ENCODE results near the gene MAEL.

MAEL gene

GRCh38 chr1:167064621-167065020 is 75.5 kb downstream of the MAEL start:
- no peak for TF ChIP-seq CTCF (IDR thresholded peaks at IDR 0.05)
- no peak for TF ChIP-seq ZFX (IDR thresholded peaks at IDR 0.05; ENCODE audit: borderline replicate concordance)
- H3K27ac ChIP-seq, result no peak overlapping the region

DNA sequence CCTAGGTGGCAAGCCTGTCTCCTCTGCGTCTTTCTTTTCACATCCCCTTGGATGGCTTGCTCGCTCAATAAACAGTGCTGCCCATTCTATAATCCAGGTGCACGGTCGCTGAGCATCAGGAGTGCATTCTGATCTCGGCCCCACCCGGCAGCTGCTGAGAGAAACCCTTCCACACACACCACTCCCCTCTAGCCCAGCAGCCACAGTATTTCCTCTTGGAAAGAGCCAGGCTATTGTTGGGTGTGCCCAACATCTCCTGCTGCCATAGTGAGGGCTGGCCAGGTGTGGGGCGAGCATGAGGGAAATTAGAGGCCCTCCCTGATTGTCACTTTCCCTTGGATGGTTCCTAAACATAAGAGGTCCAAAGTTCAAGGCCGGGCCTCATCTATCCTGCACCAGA is 76.4 kb downstream of the MAEL start:
- no peak overlapping the region for H3K27ac ChIP-seq
- TF ChIP-seq ZFX (IDR thresholded peaks at IDR 0.05; ENCODE audit: borderline replicate concordance), result no peak

DNA sequence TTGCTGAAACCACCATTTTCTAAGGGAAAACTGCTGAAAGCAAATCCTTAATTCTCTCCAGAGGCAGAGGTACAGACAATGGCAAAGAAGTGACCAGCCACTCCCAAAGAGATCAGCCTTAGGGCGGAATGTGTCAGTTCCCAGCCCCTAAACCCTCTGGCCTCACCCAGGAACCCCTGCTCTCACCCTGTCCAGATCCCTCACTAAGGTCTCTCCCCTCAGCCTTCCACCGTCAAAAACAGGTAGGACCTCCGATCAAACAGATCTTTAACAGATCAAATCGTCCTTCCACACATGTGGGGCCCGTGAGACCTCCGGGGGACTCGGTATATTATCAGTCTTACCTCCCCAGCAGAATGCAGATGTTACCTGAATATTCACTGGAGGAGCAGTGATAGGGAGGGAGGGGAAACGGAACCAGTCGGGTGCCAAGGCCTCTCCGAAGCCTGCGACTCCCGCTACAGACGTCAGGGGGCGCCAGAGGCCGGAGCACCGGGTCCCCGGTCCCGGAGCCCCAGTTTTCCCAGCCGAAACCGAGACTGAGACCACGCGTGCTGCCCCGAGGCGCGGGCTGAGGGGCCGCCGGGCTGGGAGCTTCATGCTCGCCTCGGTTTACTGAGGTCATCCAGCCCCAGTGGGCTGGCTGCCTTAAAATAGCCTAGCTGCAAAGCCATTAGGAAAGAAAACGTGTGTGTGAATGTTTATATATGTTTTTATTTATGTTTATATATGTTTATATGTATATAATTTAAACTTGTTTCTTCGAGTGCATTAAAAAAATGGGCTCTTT is 77.4 kb downstream of the MAEL start:
- no peak overlapping the region for H3K27ac ChIP-seq
- TF ChIP-seq CTCF (IDR thresholded peaks at IDR 0.05), result peak; percentile 99
- TF ChIP-seq ZFX (IDR thresholded peaks at IDR 0.05; ENCODE audit: borderline replicate concordance), result no peak

DNA sequence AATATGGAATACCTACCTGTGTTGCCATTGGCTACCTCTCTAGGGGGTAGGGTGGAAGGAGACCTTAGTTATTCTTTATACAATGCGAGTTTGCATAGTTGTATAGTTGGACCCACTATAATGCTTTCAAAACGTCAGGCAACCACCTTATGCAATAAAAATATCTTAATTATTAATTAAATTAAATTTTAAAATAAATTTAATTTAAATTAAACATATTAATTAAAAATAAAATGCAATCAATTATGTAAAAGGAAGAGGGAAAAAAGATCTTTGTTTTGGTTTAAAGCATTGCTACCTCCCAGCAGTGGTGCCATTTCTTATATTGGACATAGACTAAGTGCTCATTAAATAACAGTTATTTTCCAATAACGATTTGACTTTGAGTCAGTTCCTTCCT is 78.8 kb downstream of the MAEL start:
- TF ChIP-seq CTCF (IDR thresholded peaks at IDR 0.05) (no peak), ZFX (IDR thresholded peaks at IDR 0.05; ENCODE audit: borderline replicate concordance) (no peak)
- no peak overlapping the region for H3K27ac ChIP-seq

GRCh38 chr1:167068761-167069160 is 79.7 kb downstream of the MAEL start:
- no peak overlapping the region for H3K27ac ChIP-seq
- no peak for TF ChIP-seq CTCF (IDR thresholded peaks at IDR 0.05)
- no peak for TF ChIP-seq ZFX (IDR thresholded peaks at IDR 0.05; ENCODE audit: borderline replicate concordance)

GRCh38 chr1:167071286-167071685 is 82.2 kb downstream of the MAEL start:
- no peak for TF ChIP-seq CTCF (IDR thresholded peaks at IDR 0.05)
- no peak overlapping the region for H3K27ac ChIP-seq
